ENCODE measurements around the gene MUC20. TPM values are rescaled to one million over a fixed set of nuclear protein-coding genes. Genes with fewer than 3 reads are reported as not detected.
A peak's percentile ranks its signal among the peaks of the same experiment; 100 is the strongest.
"Not testable (repeated sequence)": the region's sequence is repeated elsewhere in the genome, so short reads cannot be mapped to it uniquely, and the experiment has no call there.

Gene MUC20
- total RNA-seq, 1 donor from 2014 or later, result not detected

DNA sequence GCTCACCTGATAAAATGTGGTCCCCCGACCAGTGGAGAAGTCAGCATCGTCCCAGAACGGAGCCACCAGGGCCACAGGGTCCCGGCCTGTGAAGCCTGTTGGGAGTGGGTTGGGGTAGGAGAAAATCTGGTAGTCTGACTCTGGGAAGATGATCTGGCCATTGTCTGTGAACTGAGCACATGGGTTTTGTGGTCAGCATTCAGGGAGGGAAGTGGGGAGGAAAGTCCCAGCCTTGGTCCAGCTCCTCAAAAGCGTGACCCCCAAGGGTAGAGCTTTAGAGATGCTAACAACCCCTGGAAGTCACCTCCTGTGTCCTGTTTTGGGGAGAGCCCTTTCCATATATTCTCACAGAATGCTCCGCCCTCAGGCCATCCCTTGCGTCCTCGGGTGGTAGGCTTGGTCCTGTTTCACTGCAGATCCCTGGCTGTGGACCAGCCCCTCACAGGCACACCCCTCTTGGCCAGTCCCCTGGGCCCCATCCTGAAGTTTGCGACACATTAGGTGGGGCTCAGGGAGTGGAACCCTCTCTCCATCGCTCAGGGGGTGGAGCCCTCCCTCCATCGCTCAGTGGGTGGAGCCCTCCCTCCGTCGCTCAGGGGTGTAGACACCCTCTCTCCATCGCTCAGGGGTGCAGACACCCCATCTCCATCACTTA is 51.0 kb downstream of the MUC20 start:
- peaks cover 7% of the 10 kb centered on the region for H3K9me3 Mint-ChIP-seq (ENCODE audit: unreplicated experiment)
- TF ChIP-seq, protein P1, sequence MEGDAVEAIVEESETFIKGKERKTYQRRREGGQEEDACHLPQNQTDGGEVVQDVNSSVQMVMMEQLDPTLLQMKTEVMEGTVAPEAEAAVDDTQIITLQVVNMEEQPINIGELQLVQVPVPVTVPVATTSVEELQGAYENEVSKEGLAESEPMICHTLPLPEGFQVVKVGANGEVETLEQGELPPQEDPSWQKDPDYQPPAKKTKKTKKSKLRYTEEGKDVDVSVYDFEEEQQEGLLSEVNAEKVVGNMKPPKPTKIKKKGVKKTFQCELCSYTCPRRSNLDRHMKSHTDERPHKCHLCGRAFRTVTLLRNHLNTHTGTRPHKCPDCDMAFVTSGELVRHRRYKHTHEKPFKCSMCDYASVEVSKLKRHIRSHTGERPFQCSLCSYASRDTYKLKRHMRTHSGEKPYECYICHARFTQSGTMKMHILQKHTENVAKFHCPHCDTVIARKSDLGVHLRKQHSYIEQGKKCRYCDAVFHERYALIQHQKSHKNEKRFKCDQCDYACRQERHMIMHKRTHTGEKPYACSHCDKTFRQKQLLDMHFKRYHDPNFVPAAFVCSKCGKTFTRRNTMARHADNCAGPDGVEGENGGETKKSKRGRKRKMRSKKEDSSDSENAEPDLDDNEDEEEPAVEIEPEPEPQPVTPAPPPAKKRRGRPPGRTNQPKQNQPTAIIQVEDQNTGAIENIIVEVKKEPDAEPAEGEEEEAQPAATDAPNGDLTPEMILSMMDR (IDR thresholded peaks at IDR 0.05; ENCODE audit: partially characterized antibody, unreplicated experiment), result no peak
- DNase-seq, result no peak
- peaks cover 4% of the 10 kb centered on the region for H3K36me3 Mint-ChIP-seq (ENCODE audit: unreplicated experiment)
- H3K4me3 Mint-ChIP-seq (ENCODE audit: unreplicated experiment), result no peak overlapping the region
- peaks cover 9% of the 10 kb centered on the region for H3K27me3 Mint-ChIP-seq (ENCODE audit: unreplicated experiment)
- no peaks in the 10 kb centered on the region for H3K4me1 Mint-ChIP-seq (ENCODE audit: low read depth, unreplicated experiment)
- no peak overlapping the region for H3K27ac Mint-ChIP-seq (ENCODE audit: unreplicated experiment)

DNA sequence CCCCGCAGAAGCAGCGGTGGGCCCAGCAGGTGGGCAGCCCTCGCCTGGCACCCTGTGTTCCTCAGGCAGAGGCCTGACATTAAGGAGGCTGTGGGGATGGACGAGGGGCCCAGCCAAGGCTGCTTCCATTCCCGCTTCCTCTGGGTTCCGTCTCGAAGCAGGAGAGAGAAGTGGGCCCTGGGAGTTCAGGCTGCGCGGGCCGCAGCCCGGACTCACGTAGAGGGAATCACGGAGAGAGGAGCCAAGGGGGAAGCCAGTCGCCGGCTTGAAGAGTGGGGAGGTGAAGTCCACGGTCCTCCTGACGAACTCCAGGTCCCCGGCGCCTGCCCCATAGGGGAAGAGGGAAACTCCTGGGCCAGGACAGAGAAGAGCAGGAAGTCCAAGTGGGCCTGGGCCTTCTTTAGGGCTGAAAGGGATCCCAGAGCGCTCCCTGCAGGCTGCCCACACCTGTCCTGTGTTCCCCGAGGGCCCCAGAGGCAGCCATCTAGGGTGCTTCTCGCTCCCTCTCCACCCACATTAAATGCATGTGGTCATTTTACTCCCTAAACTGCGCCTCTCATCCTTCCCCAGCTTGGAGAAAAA is 53.3 kb downstream of the MUC20 start:
- no peaks in the 10 kb centered on the region for H3K36me3 Mint-ChIP-seq (ENCODE audit: unreplicated experiment)
- no peak overlapping the region for H3K4me3 Mint-ChIP-seq (ENCODE audit: unreplicated experiment)
- TF ChIP-seq, protein P1 (IDR thresholded peaks at IDR 0.05; ENCODE audit: partially characterized antibody, unreplicated experiment), result no peak
- peaks cover 4% of the 10 kb centered on the region for H3K27me3 Mint-ChIP-seq (ENCODE audit: unreplicated experiment)
- H3K4me1 Mint-ChIP-seq (ENCODE audit: low read depth, unreplicated experiment), result no peaks in the 10 kb centered on the region
- DNase-seq, result no peak
- peaks cover 6% of the 10 kb centered on the region for H3K9me3 Mint-ChIP-seq (ENCODE audit: unreplicated experiment)
- no peak overlapping the region for H3K27ac Mint-ChIP-seq (ENCODE audit: unreplicated experiment)

DNA sequence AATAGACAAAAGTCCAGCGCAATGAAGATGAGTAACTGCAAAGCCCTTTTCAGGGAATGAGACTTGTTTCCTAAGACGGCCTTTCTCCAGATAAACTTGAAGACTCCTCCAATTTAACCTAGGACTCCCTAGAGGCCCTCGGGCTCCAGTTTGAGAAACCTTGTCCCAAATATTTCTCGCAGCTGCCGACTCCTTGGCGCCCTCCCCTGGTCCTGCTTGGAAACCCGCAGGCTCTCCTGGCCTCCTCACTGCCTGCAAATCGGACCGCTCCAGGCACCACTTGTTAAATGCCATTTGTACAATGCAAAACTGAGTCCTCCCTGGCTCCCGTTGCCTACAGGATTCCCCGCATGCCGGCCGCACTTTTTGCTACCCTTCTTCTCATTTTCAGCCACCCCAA is 54.1 kb downstream of the MUC20 start:
- H3K4me3 Mint-ChIP-seq (ENCODE audit: unreplicated experiment), result no peak overlapping the region
- H3K27me3 Mint-ChIP-seq (ENCODE audit: unreplicated experiment), result peaks cover 4% of the 10 kb centered on the region
- H3K9me3 Mint-ChIP-seq (ENCODE audit: unreplicated experiment), result peaks cover 6% of the 10 kb centered on the region
- H3K4me1 Mint-ChIP-seq (ENCODE audit: low read depth, unreplicated experiment), result no peaks in the 10 kb centered on the region
- TF ChIP-seq, protein P1 (IDR thresholded peaks at IDR 0.05; ENCODE audit: partially characterized antibody, unreplicated experiment), result peak; percentile 30
- H3K27ac Mint-ChIP-seq (ENCODE audit: unreplicated experiment), result no peak overlapping the region
- peak; percentile 75 for DNase-seq
- H3K36me3 Mint-ChIP-seq (ENCODE audit: unreplicated experiment), result peaks cover under 1% of the 10 kb centered on the region

DNA sequence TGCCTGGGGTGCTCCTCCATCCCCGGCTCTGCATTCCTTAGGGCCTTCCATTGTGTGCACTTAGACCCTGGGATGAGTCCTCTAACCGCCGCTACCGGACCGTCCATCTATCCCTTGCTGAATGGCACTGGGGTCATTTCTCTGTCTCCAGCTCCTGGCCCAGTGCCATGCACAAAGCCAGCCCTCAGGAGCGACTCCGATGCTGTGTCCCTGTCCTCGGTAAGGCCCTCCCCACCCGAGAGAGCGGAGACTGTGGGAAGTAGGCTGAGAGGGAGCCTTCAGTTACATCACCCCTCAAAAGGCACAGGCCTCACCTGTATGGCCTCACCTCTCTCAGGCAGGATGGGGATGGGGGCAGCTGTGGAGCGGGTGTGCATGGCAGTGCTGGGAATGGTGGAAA is 57.2 kb downstream of the MUC20 start:
- DNase-seq, result no peak
- no peak overlapping the region for H3K4me3 Mint-ChIP-seq (ENCODE audit: unreplicated experiment)
- TF ChIP-seq, protein P1 (IDR thresholded peaks at IDR 0.05; ENCODE audit: partially characterized antibody, unreplicated experiment), result no peak
- peaks cover 22% of the 10 kb centered on the region for H3K36me3 Mint-ChIP-seq (ENCODE audit: unreplicated experiment)
- no peak overlapping the region for H3K27ac Mint-ChIP-seq (ENCODE audit: unreplicated experiment)
- H3K4me1 Mint-ChIP-seq (ENCODE audit: low read depth, unreplicated experiment), result no peaks in the 10 kb centered on the region
- peaks cover 12% of the 10 kb centered on the region for H3K9me3 Mint-ChIP-seq (ENCODE audit: unreplicated experiment)
- peaks cover 13% of the 10 kb centered on the region for H3K27me3 Mint-ChIP-seq (ENCODE audit: unreplicated experiment)

DNA sequence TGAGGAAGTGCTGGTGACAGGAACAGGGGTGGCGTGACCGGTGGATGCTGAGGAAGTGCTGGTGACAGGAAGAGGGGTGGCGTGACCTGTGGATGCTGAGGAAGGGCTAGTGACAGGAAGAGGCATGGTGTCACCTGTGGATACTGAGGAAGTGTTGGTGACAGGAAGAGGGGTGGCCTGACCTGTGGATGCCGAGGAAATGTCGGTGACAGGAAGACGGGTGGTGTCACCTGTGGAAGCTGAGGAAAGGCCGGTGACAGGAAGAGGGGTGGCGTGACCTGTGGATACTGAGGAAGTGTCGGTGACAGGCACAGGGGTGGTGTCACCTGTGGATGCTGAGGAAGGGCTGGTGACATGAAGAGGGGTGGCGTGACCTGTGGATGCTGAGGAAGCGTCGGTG is 60.5 kb downstream of the MUC20 start:
- H3K9me3 Mint-ChIP-seq (ENCODE audit: unreplicated experiment), result peaks cover 21% of the 10 kb centered on the region
- peaks cover 50% of the 10 kb centered on the region for H3K36me3 Mint-ChIP-seq (ENCODE audit: unreplicated experiment)
- H3K4me3 Mint-ChIP-seq (ENCODE audit: unreplicated experiment), result not testable (repeated sequence)

More for the DNA sequence above, 60.5 kb downstream of the MUC20 start:
- H3K27ac Mint-ChIP-seq (ENCODE audit: unreplicated experiment); DNase-seq; H3K4me1 Mint-ChIP-seq (ENCODE audit: low read depth, unreplicated experiment): not testable (repeated sequence)
- peaks cover 28% of the 10 kb centered on the region for H3K27me3 Mint-ChIP-seq (ENCODE audit: unreplicated experiment)

Small RNA genes within 50 kb of the gene (microRNA-seq; reads per million reads assigned to microRNA genes)
- gene MIR570 (ENCODE audit: unreplicated experiment), result 0.41 reads per million

Other genes with a start within 250 kb of the MUC20 start
- 29.7 TPM for gene PPP1R2, start 177.7 kb upstream of the MUC20 start, total RNA-seq (ENCODE audit: unreplicated experiment)
- not detected for gene APOD, start 137.0 kb upstream of the MUC20 start, total RNA-seq (ENCODE audit: unreplicated experiment)
- gene MUC4, start 91.0 kb downstream of the MUC20 start, total RNA-seq (ENCODE audit: unreplicated experiment), result 2.5 TPM
- gene TNK2, start 187.6 kb downstream of the MUC20 start, total RNA-seq (ENCODE audit: unreplicated experiment), result 46.2 TPM

All from glutamatergic neuron (in vitro differentiated cells).